ENCODE data around the gene CNKSR1.

- no peak for TF ChIP-seq ZNF70 (CRISPR knock-in tag; IDR thresholded peaks at IDR 0.05)
- TF ChIP-seq POU6F1 (CRISPR knock-in tag; IDR thresholded peaks at IDR 0.05; ENCODE audit: borderline replicate concordance, low read depth): no peak
Measured at GRCh38 chr1:26170472-26170821, 6.8 kb upstream of the CNKSR1 start.

All from SK-N-SH treated with all-trans-retinoic acid at 6 μM for 48 hours (cell line).